ENCODE results near the gene MLEC.

- TF ChIP-seq CTCF (IDR thresholded peaks at IDR 0.05): peak; percentile 81 to 84 (median 82)
- no peak for TF ChIP-seq POLR2A (IDR thresholded peaks at IDR 0.05)
Observed at GRCh38 chr12:120713861-120714482, 27.0 kb downstream of the MLEC start.
